ENCODE results near the gene FBRS.

GRCh38 chr16:30656388-30656787 lies 1.8 kb upstream of the FBRS start:
- no peak for TF ChIP-seq CTCF (IDR thresholded peaks at IDR 0.05)
- no peak for TF ChIP-seq POLR2AphosphoS5 (IDR thresholded peaks at IDR 0.05)
- TF ChIP-seq POLR2A (IDR thresholded peaks at IDR 0.05) = no peak
